Loucy (cell line): ENCODE results near the gene ARHGAP28.

Source experiments
- CTCF ChIP-seq: fragments of 200-600 bp; sonication (generic); conservative IDR thresholded peaks from 2 replicates; pipeline ENCODE4 v1.5.1; 2014; ENCODE audit warnings: mild to moderate bottlenecking, antibody characterized with exemption, low read length
- EZH2phosphoT487 ChIP-seq: fragments of 200-600 bp; IDR thresholded peaks from 2 replicates; pipeline ENCODE4 v1.6.1; 2018; ENCODE audit warnings: antibody characterized with exemption, mild to moderate bottlenecking, moderate library complexity, borderline replicate concordance

GRCh38 chr18:6878556-6879297 lies 149.2 kb downstream of the ARHGAP28 start:
- no peak for TF ChIP-seq CTCF
- no peak for TF ChIP-seq EZH2phosphoT487
